Uterus (tissue), 4 donors: Measurements from ENCODE around the gene SLC16A9. TPM values are rescaled to one million over a fixed set of nuclear protein-coding genes. Genes with fewer than 3 reads are reported as not detected.
"Not testable (repeated sequence)": the region's sequence is repeated elsewhere in the genome, so short reads cannot be mapped to it uniquely, and the experiment has no call there.

Experiments used
- DNase-seq, 2 donors: peaks; one replicate each; pipeline ENCODE4 v3.0.0-alpha.2; 2019 to 2020
- H3K27ac ChIP-seq, 2 donors: fragments of 200-600 bp; sonication (generic); 1 replicate in 1 of 2; 2 replicates in 1 of 2; pipeline ENCODE4 v1.5.1; 2016 to 2018
- H3K27me3 ChIP-seq, 2 donors: fragments of 200-600 bp; sonication (generic); one replicate each; pipeline ENCODE4 v1.5.1; 2018 to 2019; ENCODE audit warnings: control low read depth in 1 of 2
- H3K36me3 ChIP-seq, 2 donors: fragments of 200-600 bp; sonication (generic); one replicate each; pipeline ENCODE4 v1.5.1; 2019; ENCODE audit warnings: control low read depth in 1 of 2
- H3K4me1 ChIP-seq, 2 donors: fragments of 200-600 bp; sonication (generic); one replicate each; pipeline ENCODE4 v1.5.1; 2018 to 2019; ENCODE audit warnings: control low read depth in 1 of 2
- H3K4me3 ChIP-seq, 2 donors: fragments of 200-600 bp; sonication (generic); 1 replicate in 1 of 2; 2 replicates in 1 of 2; pipeline ENCODE4 v1.5.1; 2018 to 2019; ENCODE audit warnings: mild to moderate bottlenecking in 1 of 2
- H3K9me3 ChIP-seq, 2 donors: fragments of 200-600 bp; sonication (generic); one replicate each; pipeline ENCODE4 v1.5.1; 2019; ENCODE audit warnings: control low read depth in 1 of 2
- CTCF ChIP-seq, 4 experiments: fragments of 200-600 bp in 2 of 4; fragments of 450-650 bp in 2 of 4; sonication (generic) in 2 of 4; IDR thresholded peaks; one replicate each; pipeline ENCODE4 v1.5.1; 2016 to 2019; ENCODE audit warnings: antibody characterized with exemption in 4 of 4, mild to moderate bottlenecking in 2 of 4, moderate library complexity in 1 of 4
- POLR2A ChIP-seq, 2 donors: fragments of 450-650 bp; IDR thresholded peaks; one replicate each; pipeline ENCODE4 v1.6.1; 2016; ENCODE audit warnings: antibody characterized with exemption in 2 of 2, mild to moderate bottlenecking in 1 of 2, moderate library complexity in 1 of 2
- intact Hi-C: fragments of 100-400 bp; cut with DNase I; formaldehyde crosslinking; loops from one replicate; pipeline ENCODE4 v1.15.1; 2023; ENCODE audit warnings: low total_unique reads
- total RNA-seq, 4 donors: library from RNA; depleted of rRNA in 3 of 4; stranded (reverse); fragments of >200 nt in 3 of 4; gene quantifications; one replicate each; pipeline versions ENCODE4 v1.1.0 to v1.2.4, GENCODE V29; 2014 to 2023
- donor health status: DM: yes; HTN: yes; CAD: no.

The SLC16A9 gene
- total RNA-seq, 4 donors from 2014 or later, result 10.5 to 63.0 (median 15.9) TPM

- no peak for DNase-seq
- H3K27ac ChIP-seq, result no peak overlapping the region
- H3K36me3 ChIP-seq, result no peaks in the 10 kb centered on the region
- no peak for TF ChIP-seq CTCF (IDR thresholded peaks at IDR 0.05)
- TF ChIP-seq POLR2A (IDR thresholded peaks at IDR 0.05), result no peak
- intact Hi-C loops, result no loop called here
- no peaks in the 10 kb centered on the region for H3K9me3 ChIP-seq
- H3K4me1 ChIP-seq, result no peaks in the 10 kb centered on the region
- H3K4me3 ChIP-seq, result no peak overlapping the region
- H3K27me3 ChIP-seq, result no peaks in the 10 kb centered on the region
Observed at GRCh38 chr10:59741048-59741447, 31.4 kb upstream of the SLC16A9 start.

GRCh38 chr10:59736749-59737148 lies 27.1 kb upstream of the SLC16A9 start:
- no peaks in the 10 kb centered on the region for H3K9me3 ChIP-seq
- no peaks in the 10 kb centered on the region for H3K36me3 ChIP-seq
- no peak overlapping the region for H3K4me3 ChIP-seq
- H3K4me1 ChIP-seq, result no peaks in the 10 kb centered on the region
- TF ChIP-seq POLR2A (IDR thresholded peaks at IDR 0.05), result no peak
- no peak for TF ChIP-seq CTCF (IDR thresholded peaks at IDR 0.05)
- H3K27me3 ChIP-seq, result no peaks in the 10 kb centered on the region
- DNase-seq, result no peak
- H3K27ac ChIP-seq, result no peak overlapping the region
- intact Hi-C loops, result no loop called here

- TF ChIP-seq CTCF (IDR thresholded peaks at IDR 0.05), result no peak
- TF ChIP-seq POLR2A (IDR thresholded peaks at IDR 0.05), result no peak
- H3K36me3 ChIP-seq, result no peaks in the 10 kb centered on the region
- H3K4me1 ChIP-seq, result no peaks in the 10 kb centered on the region
- no peaks in the 10 kb centered on the region for H3K9me3 ChIP-seq
- no peak overlapping the region for H3K27ac ChIP-seq
- H3K27me3 ChIP-seq, result no peaks in the 10 kb centered on the region
- no peak for DNase-seq
- no peak overlapping the region for H3K4me3 ChIP-seq
- intact Hi-C loops, result no loop called here
Observed at GRCh38 chr10:59735296-59735695, 25.6 kb upstream of the SLC16A9 start.

DNA sequence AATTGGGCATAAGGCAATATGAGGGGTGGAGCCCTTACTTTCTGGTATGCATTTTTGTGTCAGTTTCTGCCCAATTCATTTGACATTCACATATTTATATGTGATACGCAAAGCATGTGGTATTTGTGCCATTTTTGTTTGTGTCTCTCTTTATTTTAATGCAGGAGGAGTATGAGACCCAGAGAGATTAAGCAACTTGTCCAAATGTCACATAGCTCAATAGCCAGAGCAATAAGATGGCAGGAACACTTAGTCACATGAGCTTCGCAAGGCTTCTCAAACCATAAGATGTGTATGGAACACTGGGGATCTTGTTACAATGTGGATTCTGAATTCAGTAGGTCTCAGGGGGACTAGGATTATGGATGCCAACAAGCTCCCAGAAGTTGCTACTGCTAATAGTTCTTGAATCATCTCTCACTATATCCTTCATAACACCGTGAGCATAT lies 24.4 kb upstream of the SLC16A9 start:
- no peak for DNase-seq
- Histone ChIP-seq H3K4me1 (no peaks in the 10 kb centered on the region), H3K27me3 (no peaks in the 10 kb centered on the region), H3K36me3 (no peaks in the 10 kb centered on the region), H3K9me3 (no peaks in the 10 kb centered on the region), H3K4me3 (no peak overlapping the region), H3K27ac (no peak overlapping the region)
- intact Hi-C loops, result no loop called here
- TF ChIP-seq CTCF (IDR thresholded peaks at IDR 0.05) (no peak), POLR2A (IDR thresholded peaks at IDR 0.05) (no peak)

GRCh38 chr10:59733321-59734013 lies 23.8 kb upstream of the SLC16A9 start:
- DNase-seq, H3K27ac ChIP-seq, H3K4me1 ChIP-seq, H3K4me3 ChIP-seq, H3K27me3 ChIP-seq, intact Hi-C loops, H3K9me3 ChIP-seq, H3K36me3 ChIP-seq: not testable (repeated sequence)

- H3K27me3 ChIP-seq, intact Hi-C loops, H3K9me3 ChIP-seq, H3K4me1 ChIP-seq, H3K36me3 ChIP-seq, H3K4me3 ChIP-seq, H3K27ac ChIP-seq, DNase-seq: not testable (repeated sequence)
Observed at GRCh38 chr10:59732849-59733248, 23.2 kb upstream of the SLC16A9 start.

DNA sequence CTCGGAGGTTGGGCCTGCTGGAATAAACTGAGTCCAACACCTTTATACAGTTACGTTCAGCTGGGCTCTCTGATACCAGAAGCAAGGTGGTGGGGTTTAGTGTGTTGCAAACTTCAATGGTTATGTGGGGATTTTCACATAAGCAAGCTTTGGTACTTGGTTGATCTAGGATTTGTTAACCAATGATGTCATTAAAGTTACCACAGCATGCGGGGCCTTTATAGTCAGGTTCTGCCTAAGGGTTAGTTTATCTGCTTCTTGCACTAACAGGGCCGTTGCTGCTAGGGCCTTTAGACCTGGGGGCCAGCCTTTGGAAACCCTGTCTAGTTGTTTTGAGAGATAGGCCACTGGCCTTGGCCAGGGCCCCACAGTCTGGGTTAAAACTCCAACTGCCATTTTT lies 19.5 kb upstream of the SLC16A9 start:
- H3K4me1 ChIP-seq, H3K36me3 ChIP-seq, DNase-seq, H3K27ac ChIP-seq, H3K4me3 ChIP-seq, intact Hi-C loops, H3K9me3 ChIP-seq, H3K27me3 ChIP-seq: not testable (repeated sequence)
